GM12878 (cell line): Measurements from ENCODE around the gene NR1D1. TPM values are rescaled to one million over a fixed set of nuclear protein-coding genes. Genes with fewer than 3 reads are reported as not detected.

Source experiments
- ATF3 ChIP-seq: IDR thresholded peaks from 2 replicates; pipeline ENCODE4 v1.6.1; 2011; ENCODE audit warnings: low read depth, mild to moderate bottlenecking, low read length, moderate library complexity, borderline replicate concordance; ENCODE audit errors: extremely low read depth
- ATF7 ChIP-seq: fragments of 450-650 bp; IDR thresholded peaks from 2 replicates; pipeline ENCODE4 v1.6.1; 2016; ENCODE audit warnings: low read depth, mild to moderate bottlenecking
- CHD2 ChIP-seq: IDR thresholded peaks from 2 replicates; pipeline ENCODE4 v1.6.1; 2011; ENCODE audit warnings: low read depth, low read length, improper control_type of control experiment, borderline replicate concordance
- CREM ChIP-seq: IDR thresholded peaks from 2 replicates; pipeline ENCODE4 v1.6.1; 2014; ENCODE audit warnings: antibody characterized with exemption, low read depth
- E2F8 ChIP-seq: fragments of 450-650 bp; IDR thresholded peaks from 2 replicates; pipeline ENCODE4 v1.6.1; 2018; ENCODE audit warnings: mild to moderate bottlenecking, low read depth, moderate library complexity; ENCODE audit not compliant: partially characterized antibody
- E4F1 ChIP-seq: fragments of 450-650 bp; IDR thresholded peaks from 2 replicates; pipeline ENCODE4 v1.6.1; 2018; ENCODE audit warnings: borderline replicate concordance, mild to moderate bottlenecking; ENCODE audit not compliant: partially characterized antibody
- HCFC1 ChIP-seq: fragments of 150-350 bp; IDR thresholded peaks from 2 replicates; pipeline ENCODE4 v1.6.1; 2014; ENCODE audit warnings: low read length
- IKZF1 ChIP-seq: fragments of 450-650 bp; conservative IDR thresholded peaks from 2 replicates; pipeline ENCODE4 v1.6.1; 2017; ENCODE audit warnings: antibody characterized with exemption, mild to moderate bottlenecking
- JUNB ChIP-seq: IDR thresholded peaks from 2 replicates; pipeline ENCODE4 v1.6.1; 2016; ENCODE audit warnings: antibody characterized with exemption, mild to moderate bottlenecking
- JUND ChIP-seq: IDR thresholded peaks from 2 replicates; pipeline ENCODE4 v1.6.1; 2012; ENCODE audit warnings: low read depth, mild to moderate bottlenecking, low read length, improper control_type of control experiment, moderate library complexity
- RB1 ChIP-seq: fragments of 450-650 bp; formaldehyde crosslinking; IDR thresholded peaks from 2 replicates; pipeline ENCODE4 v1.6.1; 2017; ENCODE audit warnings: mild to moderate bottlenecking, borderline replicate concordance
- RCOR1 ChIP-seq: conservative IDR thresholded peaks from 2 replicates; pipeline ENCODE4 v1.6.1; 2012; ENCODE audit warnings: low read depth, low read length, improper control_type of control experiment
- REST ChIP-seq: IDR thresholded peaks from 2 replicates; pipeline ENCODE4 v1.6.1; 2012; ENCODE audit warnings: mild to moderate bottlenecking, low read depth, low read length
- SMAD5 ChIP-seq: IDR thresholded peaks from 2 replicates; pipeline ENCODE4 v1.6.1; 2016; ENCODE audit warnings: antibody characterized with exemption, low read depth
- SREBF1 ChIP-seq: IDR thresholded peaks from 2 replicates; pipeline ENCODE4 v1.6.1; 2012; ENCODE audit warnings: mild to moderate bottlenecking, low read length
- SUPT20H ChIP-seq: IDR thresholded peaks from 2 replicates; pipeline ENCODE4 v1.6.1; 2011; ENCODE audit warnings: low read depth, mild to moderate bottlenecking, low read length, moderate library complexity, borderline replicate concordance; ENCODE audit not compliant: control insufficient read depth
- TCF7 ChIP-seq: IDR thresholded peaks from 2 replicates; pipeline ENCODE4 v1.6.1; 2014; ENCODE audit warnings: antibody characterized with exemption, borderline replicate concordance
- ZNF207 ChIP-seq: fragments of 450-650 bp; IDR thresholded peaks from 2 replicates; pipeline ENCODE4 v1.6.1; 2014; ENCODE audit warnings: antibody characterized with exemption, mild to moderate bottlenecking, borderline replicate concordance
- polyA plus RNA-seq, 11 experiments: library from polyadenylated mRNA; depleted of rRNA in 4 of 11; unstranded in 6 of 11; stranded (reverse) in 5 of 11; fragments of >200 nt; fragmentation: Nextera tagmentation in 4 of 11; fragmentation: Illumina TruSeq in 1 of 11; extraction: Ambion mirVana in 4 of 11; extraction: Trizol in 1 of 11; gene quantifications; 1 replicate in 1 of 11; 2 replicates in 10 of 11; pipeline versions ENCODE4 v1.2.1 to v1.2.3, GENCODE V29; 2011 to 2016; ENCODE audit warnings: inconsistent platforms in 2 of 11, missing spikeins in 2 of 11, low read depth in 1 of 11
- total RNA-seq, 4 experiments: library from RNA; depleted of rRNA in 3 of 4; stranded (reverse); fragments of >200 nt in 3 of 4; fragmentation: Illumina TruSeq in 1 of 4; extraction: Trizol in 1 of 4; gene quantifications; 2 replicates each; pipeline versions ENCODE4 v1.2.1 to v1.2.3, GENCODE V29; 2013 to 2021

NR1D1 gene
- total and polyA plus RNA-seq, 10 of the 15 experiments (the other 5 are each of a cell fraction or from before 2014, with no cell fraction given): 0.10 to 3.4 (median 0.94) TPM

GRCh38 chr17:40095944-40096791 is 4.2 kb downstream of the NR1D1 start (continued):
- TF ChIP-seq E4F1 (no peak), CHD2 (peak; percentile 33; the same call in 1 of the 2 replicates), RCOR1 (no peak), RB1 (no peak), REST (no peak), E2F8 (no peak), ZNF207 (no peak; the same call in 1 of the 2 replicates), TCF7 (no peak), JUND (no peak), SUPT20H (no peak), ATF7 (peak; percentile 79), SREBF1 (no peak), ATF3 (peak; percentile 5; the same call in 1 of the 2 replicates), JUNB (peak; percentile 63; the same call in 1 of the 2 replicates), SMAD5 (no peak), HCFC1 (no peak), CREM (0 out of 2 replicates have a peak, but pooled peaks have one; percentile 10), IKZF1 (peak; percentile 91)
